Kidney (tissue), 14 donors: ENCODE measurements around the gene MUCL3. TPM values are rescaled to one million over a fixed set of nuclear protein-coding genes. Genes with fewer than 3 reads are reported as not detected.
"Not testable (repeated sequence)": the region's sequence is repeated elsewhere in the genome, so short reads cannot be mapped to it uniquely, and the experiment has no call there.

Source experiments
- DNase-seq, 5 donors: peaks; one replicate each; pipeline ENCODE4 v3.0.0-alpha.2; 2013 to 2020
- FAIRE-seq: peaks from 2 replicates; lab custom pipeline; 2012; peaks lifted over from hg19 to GRCh38; lab: Jason Lieb, UNC
- H3K27ac ChIP-seq, 2 donors: one replicate each; pipeline ENCODE4 v1.7.0; 2013; ENCODE audit warnings: low read depth in 2 of 2, low read length in 2 of 2, inconsistent platforms in 1 of 2
- H3K27me3 ChIP-seq: one replicate; pipeline ENCODE4 v1.7.1; 2013; ENCODE audit warnings: low read length, inconsistent platforms; ENCODE audit not compliant: control insufficient read depth, insufficient read depth
- H3K36me3 ChIP-seq, 3 donors: one replicate each; pipeline versions ENCODE4 v1.7.0 to v1.7.1; 2013; ENCODE audit warnings: low read length in 3 of 3, control low read depth in 1 of 3, inconsistent platforms in 1 of 3; ENCODE audit not compliant: insufficient read depth in 3 of 3, control insufficient read depth in 2 of 3
- H3K4me1 ChIP-seq, 3 donors: one replicate each; pipeline versions ENCODE4 v1.7.0 to v1.7.1; 2013; ENCODE audit warnings: low read length in 3 of 3, inconsistent platforms in 1 of 3, low read depth in 1 of 3; ENCODE audit not compliant: control insufficient read depth in 2 of 3, insufficient read depth in 2 of 3
- H3K4me3 ChIP-seq, 3 donors: one replicate each; pipeline versions ENCODE4 v1.7.0 to v1.8.1; 2013; ENCODE audit warnings: low read length in 3 of 3, control low read depth in 1 of 3, inconsistent platforms in 1 of 3
- H3K9ac ChIP-seq, 3 donors: one replicate each; pipeline versions ENCODE4 v1.7.0 to v1.7.1; 2013; ENCODE audit warnings: low read length in 3 of 3, control low read depth in 1 of 3, inconsistent platforms in 1 of 3
- H3K9me3 ChIP-seq, 3 donors: one replicate each; pipeline versions ENCODE4 v1.7.0 to v1.7.1; 2013; ENCODE audit warnings: low read length in 3 of 3, control low read depth in 1 of 3, inconsistent platforms in 1 of 3; ENCODE audit not compliant: control insufficient read depth in 2 of 3, insufficient read depth in 1 of 3
- intact Hi-C: fragments of 100-400 bp; cut with DNase I; formaldehyde crosslinking; loops from one replicate; pipeline ENCODE4 v1.11.1; 2022
- polyA plus RNA-seq: library from polyadenylated mRNA; stranded (reverse); fragments of 350-450 nt; fragmentation: Illumina TruSeq; extraction: RNeasy Lipid Tissue Mini Kit (QIAGEN cat#74804); gene quantifications from one replicate; pipeline ENCODE4 v1.2.3, GENCODE V29; 2014; ENCODE audit warnings: low read depth, low replicate concordance; ENCODE audit not compliant: insufficient read depth
- total RNA-seq: library from RNA; stranded (reverse); fragmentation: NEBNext Ultra II Directional; extraction: Animal tissue kit (Norgen Biotek cat#: 25700); gene quantifications from one replicate; pipeline ENCODE4 v1.2.1, GENCODE V29; 2021
- TF ChIP-seq, protein P1 (sequence below): IDR thresholded peaks from 3 replicates; pipeline ENCODE4 v1.5.1; 2012; ENCODE audit warnings: mild to moderate bottlenecking, moderate library complexity, borderline replicate concordance; ENCODE audit not compliant: insufficient read depth; ENCODE audit errors: extremely low read depth
- donor health status: control.
- donor health status: control.
- donor health status: control.
- donor health status: control.
- donor health status: control.
- donor health status: DM: yes; HTN: yes; CAD: no.
- donor health status: Normal renal cell carcinoma (clear cell type).

MUCL3 gene
- total and polyA plus RNA-seq, 2 donors from 2014 or later, result 0.13 TPM; not detected in 1

DNA sequence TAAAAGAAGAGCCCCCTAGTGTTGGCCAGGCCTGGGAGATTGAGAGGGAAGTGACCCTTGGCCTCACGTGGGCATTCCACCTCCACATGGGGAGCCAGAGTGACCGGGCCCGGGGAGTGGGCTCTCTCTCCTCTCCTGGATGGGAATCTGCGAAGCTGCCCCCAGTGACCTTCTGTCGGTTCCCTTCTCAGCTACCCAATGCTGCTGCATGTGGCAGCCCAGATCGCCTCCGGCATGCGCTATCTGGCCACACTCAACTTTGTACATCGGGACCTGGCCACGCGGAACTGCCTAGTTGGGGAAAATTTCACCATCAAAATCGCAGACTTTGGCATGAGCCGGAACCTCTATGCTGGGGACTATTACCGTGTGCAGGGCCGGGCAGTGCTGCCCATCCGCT is 42.9 kb upstream of the MUCL3 start:
- DNase-seq (no peak), FAIRE-seq (no peak)
- H3K36me3 ChIP-seq, result peaks cover 5 to 29% (median 18%) of the 10 kb centered on the region in 3 donors
- no peak overlapping the region for H3K27ac ChIP-seq
- H3K9me3 ChIP-seq, result no peaks in the 10 kb centered on the region
- H3K4me3 ChIP-seq, result no peak overlapping the region
- TF ChIP-seq, protein P1, sequence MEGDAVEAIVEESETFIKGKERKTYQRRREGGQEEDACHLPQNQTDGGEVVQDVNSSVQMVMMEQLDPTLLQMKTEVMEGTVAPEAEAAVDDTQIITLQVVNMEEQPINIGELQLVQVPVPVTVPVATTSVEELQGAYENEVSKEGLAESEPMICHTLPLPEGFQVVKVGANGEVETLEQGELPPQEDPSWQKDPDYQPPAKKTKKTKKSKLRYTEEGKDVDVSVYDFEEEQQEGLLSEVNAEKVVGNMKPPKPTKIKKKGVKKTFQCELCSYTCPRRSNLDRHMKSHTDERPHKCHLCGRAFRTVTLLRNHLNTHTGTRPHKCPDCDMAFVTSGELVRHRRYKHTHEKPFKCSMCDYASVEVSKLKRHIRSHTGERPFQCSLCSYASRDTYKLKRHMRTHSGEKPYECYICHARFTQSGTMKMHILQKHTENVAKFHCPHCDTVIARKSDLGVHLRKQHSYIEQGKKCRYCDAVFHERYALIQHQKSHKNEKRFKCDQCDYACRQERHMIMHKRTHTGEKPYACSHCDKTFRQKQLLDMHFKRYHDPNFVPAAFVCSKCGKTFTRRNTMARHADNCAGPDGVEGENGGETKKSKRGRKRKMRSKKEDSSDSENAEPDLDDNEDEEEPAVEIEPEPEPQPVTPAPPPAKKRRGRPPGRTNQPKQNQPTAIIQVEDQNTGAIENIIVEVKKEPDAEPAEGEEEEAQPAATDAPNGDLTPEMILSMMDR, result no peak
- no peaks in the 10 kb centered on the region for H3K27me3 ChIP-seq
- intact Hi-C loops, result no loop called here
- no peaks in the 10 kb centered on the region for H3K4me1 ChIP-seq
- H3K9ac ChIP-seq, result no peak overlapping the region

DNA sequence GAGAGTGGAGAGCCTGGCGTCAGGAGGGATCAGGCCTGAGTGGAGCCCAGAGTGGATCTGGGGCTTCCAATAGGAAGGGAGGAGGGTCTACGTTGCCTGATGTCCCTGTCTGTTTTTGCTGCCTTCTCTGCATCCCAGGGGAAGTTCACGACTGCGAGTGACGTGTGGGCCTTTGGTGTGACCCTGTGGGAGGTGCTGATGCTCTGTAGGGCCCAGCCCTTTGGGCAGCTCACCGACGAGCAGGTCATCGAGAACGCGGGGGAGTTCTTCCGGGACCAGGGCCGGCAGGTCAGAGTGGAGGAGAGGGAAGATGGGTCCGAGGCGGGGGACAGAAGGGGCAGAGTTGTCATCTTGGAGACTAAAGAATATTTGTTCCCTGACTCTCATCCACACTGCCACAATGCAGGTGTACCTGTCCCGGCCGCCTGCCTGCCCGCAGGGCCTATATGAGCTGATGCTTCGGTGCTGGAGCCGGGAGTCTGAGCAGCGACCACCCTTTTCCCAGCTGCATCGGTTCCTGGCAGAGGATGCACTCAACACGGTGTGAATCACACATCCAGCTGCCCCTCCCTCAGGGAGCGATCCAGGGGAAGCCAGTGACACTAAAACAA is 41.9 kb upstream of the MUCL3 start:
- H3K9ac ChIP-seq, result no peak overlapping the region
- TF ChIP-seq, protein P1, result no peak
- FAIRE-seq (no peak), DNase-seq (peak in 1 of 5 donors; percentile 72)
- no peaks in the 10 kb centered on the region for H3K4me1 ChIP-seq
- H3K27ac ChIP-seq, result no peak overlapping the region
- intact Hi-C loops, result no loop called here
- H3K9me3 ChIP-seq, result no peaks in the 10 kb centered on the region
- no peak overlapping the region for H3K4me3 ChIP-seq
- peaks cover 5 to 24% (median 18%) of the 10 kb centered on the region in 3 donors for H3K36me3 ChIP-seq
- no peaks in the 10 kb centered on the region for H3K27me3 ChIP-seq

DNA sequence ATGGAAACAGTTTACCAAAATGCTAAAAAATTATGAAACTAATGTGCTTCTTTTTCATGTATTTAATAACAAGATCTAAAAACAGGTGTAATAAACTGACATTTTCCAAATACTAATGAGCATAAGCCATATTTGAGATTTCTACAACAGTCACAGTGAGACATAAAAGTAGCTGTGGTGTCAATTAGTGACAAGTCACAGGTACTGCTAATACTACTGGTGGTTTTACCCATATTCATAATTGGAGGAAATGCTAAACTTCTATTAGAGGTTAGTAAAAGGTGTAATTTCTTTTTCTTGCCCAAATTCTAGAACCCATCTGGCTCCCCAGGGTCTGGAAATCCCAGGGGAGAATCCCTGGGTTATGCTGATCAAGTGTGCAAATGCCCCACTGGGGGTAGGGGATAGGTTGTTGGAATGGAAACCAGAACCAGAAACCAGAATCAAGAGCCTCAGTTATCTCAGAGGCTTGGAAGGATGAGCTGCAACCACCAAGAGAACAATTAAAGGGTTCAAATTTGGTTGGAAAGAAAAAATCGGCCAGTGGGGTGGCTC is 39.8 kb upstream of the MUCL3 start:
- no peak overlapping the region for H3K27ac ChIP-seq
- H3K9ac ChIP-seq, result no peak overlapping the region
- DNase-seq (no peak), FAIRE-seq (no peak)
- no peaks in the 10 kb centered on the region for H3K4me1 ChIP-seq
- no peaks in the 10 kb centered on the region for H3K27me3 ChIP-seq
- TF ChIP-seq, protein P1, result no peak
- peaks cover 0 to 12% (median 9%) of the 10 kb centered on the region in 3 donors for H3K36me3 ChIP-seq
- intact Hi-C loops, result no loop called here
- H3K9me3 ChIP-seq, result no peaks in the 10 kb centered on the region
- no peak overlapping the region for H3K4me3 ChIP-seq

DNA sequence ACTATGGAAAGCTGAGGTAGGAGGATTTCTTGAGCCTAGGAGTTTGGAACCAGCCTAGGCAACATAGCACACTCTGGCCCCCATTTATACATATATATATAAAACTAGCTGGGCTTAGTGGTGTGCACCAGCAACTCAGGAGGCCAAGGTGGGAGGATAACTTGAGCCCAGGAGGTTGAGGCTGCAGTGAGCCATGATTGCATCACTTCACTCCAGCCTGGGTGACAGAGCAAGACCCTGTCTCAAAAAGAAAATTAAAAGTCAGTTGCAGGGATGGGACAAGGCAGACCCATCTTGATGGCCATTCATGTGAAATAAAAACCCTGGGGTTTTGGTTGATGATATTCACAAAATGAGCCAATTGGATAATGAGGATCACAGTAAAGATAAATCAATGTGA is 39.3 kb upstream of the MUCL3 start:
- intact Hi-C loops, result no loop called here
- FAIRE-seq, result no peak
- peaks cover 0 to 12% (median 9%) of the 10 kb centered on the region in 3 donors for H3K36me3 ChIP-seq

DNA sequence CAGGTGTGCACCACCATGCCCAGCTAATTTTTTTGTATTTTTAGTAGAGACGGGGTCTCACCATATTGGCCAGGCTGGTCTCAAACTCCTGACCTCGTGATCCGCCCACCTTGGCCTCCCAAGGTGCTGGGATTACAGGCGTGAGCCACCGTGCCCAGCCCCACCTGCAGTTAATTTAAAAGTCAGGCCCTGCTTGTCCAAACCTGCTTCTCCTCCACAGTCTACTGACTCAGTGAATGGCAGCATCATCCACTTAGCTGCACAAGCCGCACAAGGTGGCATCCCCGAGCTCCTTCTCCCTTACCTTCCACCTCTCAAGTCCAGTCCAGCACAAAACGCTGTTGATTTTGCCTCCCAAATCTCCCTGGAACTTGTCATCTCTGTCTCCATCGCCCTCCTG is 38.6 kb upstream of the MUCL3 start:
- H3K9me3 ChIP-seq, intact Hi-C loops, H3K27ac ChIP-seq, FAIRE-seq, H3K9ac ChIP-seq, H3K4me3 ChIP-seq, H3K4me1 ChIP-seq, H3K27me3 ChIP-seq: not testable (repeated sequence)
- H3K36me3 ChIP-seq, result peaks cover 0 to 12% (median 6%) of the 10 kb centered on the region in 3 donors
- DNase-seq, result peak in 1 of 5 donors; percentile 15

More for the DNA sequence above, 39.3 kb upstream of the MUCL3 start:
- H3K9ac ChIP-seq, result no peak overlapping the region
- DNase-seq, result no peak
- no peak overlapping the region for H3K4me3 ChIP-seq
- no peak overlapping the region for H3K27ac ChIP-seq
- no peaks in the 10 kb centered on the region for H3K9me3 ChIP-seq
- TF ChIP-seq, protein P1, result no peak
- H3K27me3 ChIP-seq, result no peaks in the 10 kb centered on the region
- H3K4me1 ChIP-seq, result no peaks in the 10 kb centered on the region
